Fibroblast of skin of abdomen (primary cell): ENCODE data around the gene CHN2.

Experiments
- DNase-seq: peaks from one replicate; pipeline ENCODE4 v3.0.0-alpha.2; 2013

CHN2 gene

GRCh38 chr7:29478226-29478625 is 283.7 kb downstream of the CHN2 start:
- DNase-seq, result no peak

- no peak for DNase-seq
Measured at GRCh38 chr7:29478687-29479240, 284.2 kb downstream of the CHN2 start.

- peak; percentile 33 for DNase-seq
Measured at GRCh38 chr7:29479301-29480200, 285.0 kb downstream of the CHN2 start.

GRCh38 chr7:29480451-29480850 is 285.9 kb downstream of the CHN2 start:
- DNase-seq, result no peak

GRCh38 chr7:29480934-29481651 is 286.5 kb downstream of the CHN2 start:
- no peak for DNase-seq

GRCh38 chr7:29482056-29482455 is 287.5 kb downstream of the CHN2 start:
- DNase-seq, result no peak

GRCh38 chr7:29483219-29484104 is 288.9 kb downstream of the CHN2 start:
- DNase-seq, result no peak

- no peak for DNase-seq
Measured at GRCh38 chr7:29484280-29484679, 289.7 kb downstream of the CHN2 start.

GRCh38 chr7:29485339-29486190 is 291.0 kb downstream of the CHN2 start:
- DNase-seq, result no peak

- no peak for DNase-seq
Measured at GRCh38 chr7:29486191-29486700, 291.7 kb downstream of the CHN2 start.

GRCh38 chr7:29487424-29487823 is 292.8 kb downstream of the CHN2 start:
- DNase-seq, result no peak

GRCh38 chr7:29488203-29488970 is 293.8 kb downstream of the CHN2 start:
- DNase-seq, result no peak

- DNase-seq, result peak; percentile 95
Measured at GRCh38 chr7:29488977-29489376, 294.4 kb downstream of the CHN2 start.

GRCh38 chr7:29490094-29490607 is 295.6 kb downstream of the CHN2 start:
- DNase-seq, result no peak

- peak; percentile 88 for DNase-seq
Measured at GRCh38 chr7:29494350-29494749, 299.8 kb downstream of the CHN2 start.

- DNase-seq, result no peak
Measured at GRCh38 chr7:29495653-29496052, 301.1 kb downstream of the CHN2 start.

GRCh38 chr7:29496355-29497020 is 301.9 kb downstream of the CHN2 start:
- DNase-seq, result no peak

GRCh38 chr7:29499932-29500331 is 305.4 kb downstream of the CHN2 start:
- no peak for DNase-seq

GRCh38 chr7:29500719-29501118 is 306.1 kb downstream of the CHN2 start:
- no peak for DNase-seq

- DNase-seq, result no peak
Measured at GRCh38 chr7:29502133-29502532, 307.6 kb downstream of the CHN2 start.
